NB4 (cell line): Measurements from ENCODE around the gene BARHL1.

Experiments
- POLR2A ChIP-seq: IDR thresholded peaks from 2 replicates; pipeline ENCODE4 v1.6.1; 2011; ENCODE audit warnings: mild to moderate bottlenecking; ENCODE audit not compliant: insufficient read length; ENCODE audit errors: extremely low read depth
- TF ChIP-seq, protein P1 (sequence below): IDR thresholded peaks from one replicate; pipeline ENCODE4 v1.5.1; 2012; ENCODE audit warnings: low read depth, low read length

DNA sequence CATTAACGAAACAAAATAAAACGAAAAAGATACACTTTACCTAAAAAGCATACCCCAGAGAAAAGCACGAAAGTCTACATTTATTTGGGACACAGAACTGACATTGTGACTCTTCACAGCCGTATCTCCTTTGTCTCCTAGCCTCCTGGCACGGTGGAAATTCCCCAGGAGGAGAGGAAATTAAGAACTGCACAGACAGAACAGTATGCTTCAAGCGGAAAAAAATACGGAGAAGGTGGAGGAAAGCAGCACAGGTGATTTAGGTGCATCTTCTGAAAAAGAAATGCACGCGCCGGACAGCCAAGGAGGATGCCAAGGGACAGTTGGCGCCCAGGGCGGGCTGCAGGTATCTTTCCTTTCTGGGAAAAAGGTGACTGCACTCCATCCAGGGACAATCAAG is 55.4 kb downstream of the BARHL1 start:
- TF ChIP-seq, protein P1, sequence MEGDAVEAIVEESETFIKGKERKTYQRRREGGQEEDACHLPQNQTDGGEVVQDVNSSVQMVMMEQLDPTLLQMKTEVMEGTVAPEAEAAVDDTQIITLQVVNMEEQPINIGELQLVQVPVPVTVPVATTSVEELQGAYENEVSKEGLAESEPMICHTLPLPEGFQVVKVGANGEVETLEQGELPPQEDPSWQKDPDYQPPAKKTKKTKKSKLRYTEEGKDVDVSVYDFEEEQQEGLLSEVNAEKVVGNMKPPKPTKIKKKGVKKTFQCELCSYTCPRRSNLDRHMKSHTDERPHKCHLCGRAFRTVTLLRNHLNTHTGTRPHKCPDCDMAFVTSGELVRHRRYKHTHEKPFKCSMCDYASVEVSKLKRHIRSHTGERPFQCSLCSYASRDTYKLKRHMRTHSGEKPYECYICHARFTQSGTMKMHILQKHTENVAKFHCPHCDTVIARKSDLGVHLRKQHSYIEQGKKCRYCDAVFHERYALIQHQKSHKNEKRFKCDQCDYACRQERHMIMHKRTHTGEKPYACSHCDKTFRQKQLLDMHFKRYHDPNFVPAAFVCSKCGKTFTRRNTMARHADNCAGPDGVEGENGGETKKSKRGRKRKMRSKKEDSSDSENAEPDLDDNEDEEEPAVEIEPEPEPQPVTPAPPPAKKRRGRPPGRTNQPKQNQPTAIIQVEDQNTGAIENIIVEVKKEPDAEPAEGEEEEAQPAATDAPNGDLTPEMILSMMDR, result no peak
- no peak for TF ChIP-seq POLR2A
